K562 (cell line): ENCODE results near the gene LRGUK. TPM values are rescaled to one million over a fixed set of nuclear protein-coding genes. Genes with fewer than 3 reads are reported as not detected.
A peak's percentile ranks its signal among the peaks of the same experiment; 100 is the strongest.

Experiments
- ARID2 ChIP-seq: fragments of 450-650 bp; IDR thresholded peaks from 2 replicates; pipeline ENCODE4 v1.6.1; 2017; ENCODE audit warnings: antibody characterized with exemption, mild to moderate bottlenecking
- ATF1 ChIP-seq, 2 experiments: fragments of 450-650 bp in 1 of 2; IDR thresholded peaks; 2 replicates each; pipeline ENCODE4 v1.6.1; 2016; ENCODE audit warnings: missing compliant biosample characterization in 1 of 2, missing genetic modification characterization in 1 of 2
- CBFA2T3 ChIP-seq: fragments of 450-650 bp; IDR thresholded peaks from 2 replicates; pipeline ENCODE4 v1.6.1; 2017
- E2F3 ChIP-seq: fragments of 250-450 bp; sonication (Bioruptor Pico); IDR thresholded peaks from 2 replicates; pipeline ENCODE4 v1.4.0; 2020; ENCODE audit warnings: mild to moderate bottlenecking
- ELK1 ChIP-seq: sonication (generic); formaldehyde crosslinking; IDR thresholded peaks from 2 replicates; pipeline ENCODE4 v1.8.1; 2022; ENCODE audit warnings: missing genetic modification reagents
- FOXJ2 ChIP-seq: fragments of 200-800 bp; sonication (Bioruptor generic); IDR thresholded peaks from 2 replicates; pipeline ENCODE4 v1.6.1; 2016; ENCODE audit warnings: missing genetic modification characterization, missing compliant biosample characterization
- GABPB2 ChIP-seq: fragments of 250-450 bp; sonication (Bioruptor Pico); conservative IDR thresholded peaks from 2 replicates; pipeline ENCODE4 v1.5.1; 2021; ENCODE audit warnings: mild to moderate bottlenecking
- GTF2B ChIP-seq: IDR thresholded peaks from 2 replicates; pipeline ENCODE4 v1.6.1; 2011; ENCODE audit not compliant: insufficient read length; ENCODE audit errors: extremely low read depth
- HDAC3 ChIP-seq: fragments of 450-650 bp; IDR thresholded peaks from 2 replicates; pipeline ENCODE4 v1.6.1; 2018; ENCODE audit warnings: borderline replicate concordance, mild to moderate bottlenecking, moderate library complexity; ENCODE audit not compliant: partially characterized antibody
- HIVEP1 ChIP-seq: fragments of 250-450 bp; sonication (Bioruptor Pico); IDR thresholded peaks from 2 replicates; pipeline ENCODE4 v1.4.0; 2020; ENCODE audit warnings: mild to moderate bottlenecking
- HMBOX1 ChIP-seq: sonication (generic); IDR thresholded peaks from 2 replicates; pipeline ENCODE4 v1.6.1; 2016
- HNRNPL ChIP-seq: fragments of 200-400 bp; formaldehyde crosslinking; IDR thresholded peaks from 2 replicates; pipeline ENCODE4 v1.6.1; 2017; ENCODE audit warnings: low read depth, mild to moderate bottlenecking, low read length
- HNRNPLL ChIP-seq: fragments of 200-400 bp; formaldehyde crosslinking; IDR thresholded peaks from 2 replicates; pipeline ENCODE4 v1.6.1; 2017; ENCODE audit warnings: low read length, low read depth, mild to moderate bottlenecking; ENCODE audit not compliant: poor library complexity, severe bottlenecking
- IRF1 ChIP-seq: sonication (generic); formaldehyde crosslinking; IDR thresholded peaks from 2 replicates; pipeline ENCODE4 v1.8.0; 2022; ENCODE audit warnings: missing genetic modification reagents, mild to moderate bottlenecking, borderline replicate concordance
- KLF6 ChIP-seq: fragments of 250-450 bp; sonication (Bioruptor Pico); IDR thresholded peaks from 2 replicates; pipeline ENCODE4 v1.4.0; 2020; ENCODE audit warnings: mild to moderate bottlenecking, moderate library complexity, borderline replicate concordance
- PML ChIP-seq: IDR thresholded peaks from 2 replicates; pipeline ENCODE4 v1.6.1; 2012; ENCODE audit warnings: low read length, inconsistent platforms
- PTTG1 ChIP-seq: fragments of 450-650 bp; IDR thresholded peaks from 2 replicates; pipeline ENCODE4 v1.6.1; 2016; ENCODE audit warnings: low read depth, mild to moderate bottlenecking, missing genetic modification characterization, missing compliant biosample characterization
- RBFOX2 ChIP-seq: fragments of 200-400 bp; formaldehyde crosslinking; IDR thresholded peaks from 2 replicates; pipeline ENCODE4 v1.6.1; 2017; ENCODE audit warnings: low read depth, mild to moderate bottlenecking, low read length, moderate library complexity
- RBM17 ChIP-seq: fragments of 200-400 bp; formaldehyde crosslinking; IDR thresholded peaks from 2 replicates; pipeline ENCODE4 v1.6.1; 2017; ENCODE audit warnings: low read depth, mild to moderate bottlenecking, low read length, borderline replicate concordance
- SMAD3 ChIP-seq: fragments of 450-650 bp; formaldehyde crosslinking; conservative IDR thresholded peaks from 2 replicates; pipeline ENCODE4 v1.4.0; 2020; ENCODE audit warnings: mild to moderate bottlenecking
- TBP ChIP-seq: optimal IDR thresholded peaks from 2 replicates; pipeline ENCODE3; 2011; ENCODE audit warnings: low read depth, low read length, improper control_type of control experiment
- ZC3H8 ChIP-seq: fragments of 450-650 bp; IDR thresholded peaks from 2 replicates; pipeline ENCODE4 v1.6.1; 2017
- ZFP1 ChIP-seq: fragments of 450-650 bp; formaldehyde crosslinking; IDR thresholded peaks from 2 replicates; pipeline ENCODE4 v1.4.0; 2020; ENCODE audit warnings: mild to moderate bottlenecking, mixed read lengths
- ZFP36 ChIP-seq: fragments of 150-350 bp; IDR thresholded peaks from 2 replicates; pipeline ENCODE4 v1.6.1; 2018; ENCODE audit warnings: low read length, low read depth; ENCODE audit not compliant: partially characterized antibody
- ZFPM2 ChIP-seq: fragments of 250-450 bp; sonication (Bioruptor Pico); IDR thresholded peaks from 2 replicates; pipeline ENCODE4 v1.5.1; 2022; ENCODE audit warnings: mild to moderate bottlenecking
- ZKSCAN3 ChIP-seq: fragments of 250-450 bp; sonication (Bioruptor Pico); IDR thresholded peaks from 2 replicates; pipeline ENCODE4 v1.4.0; 2020
- ZNF263 ChIP-seq: sonication (generic); formaldehyde crosslinking; IDR thresholded peaks from 2 replicates; pipeline ENCODE4 v1.8.0; 2022; ENCODE audit warnings: mild to moderate bottlenecking, missing genetic modification reagents, borderline replicate concordance
- ZNF316 ChIP-seq: fragments of 450-650 bp; IDR thresholded peaks from 2 replicates; pipeline ENCODE4 v1.6.1; 2016
- ZNF695 ChIP-seq: fragments of 450-650 bp; formaldehyde crosslinking; IDR thresholded peaks from 2 replicates; pipeline ENCODE4 v1.4.0; 2020; ENCODE audit warnings: mild to moderate bottlenecking, moderate library complexity
- polyA plus RNA-seq, 8 experiments: library from polyadenylated mRNA; depleted of rRNA in 4 of 8; stranded (reverse) in 5 of 8; unstranded in 3 of 8; fragments of >200 nt; fragmentation: Nextera tagmentation in 2 of 8; fragmentation: Illumina TruSeq in 1 of 8; extraction: Ambion mirVana in 2 of 8; extraction: Trizol in 1 of 8; gene quantifications; 2 replicates each; pipeline versions ENCODE4 v1.2.1 to v1.2.3, GENCODE V29; 2011 to 2014; ENCODE audit warnings: inconsistent platforms in 1 of 8, missing spikeins in 1 of 8
- total RNA-seq, 7 experiments: library from RNA; depleted of rRNA in 6 of 7; stranded (reverse); fragments of >200 nt in 6 of 7; fragmentation: Illumina TruSeq in 2 of 7; extraction: Trizol in 2 of 7; gene quantifications; 2 replicates each; pipeline versions ENCODE4 v1.2.1 to v1.2.3, GENCODE V29; 2011 to 2021; ENCODE audit warnings: low replicate concordance in 1 of 7

LRGUK gene
- total and polyA plus RNA-seq, 9 of the 15 experiments (the other 6 are each of a cell fraction or from before 2014, with no cell fraction given) = 0.04 to 0.33 (median 0.18) TPM

- TF ChIP-seq GABPB2 (CRISPR knock-in tag) = no peak
- TF ChIP-seq ZNF263 (CRISPR knock-in tag) = no peak
- TF ChIP-seq PTTG1 (tag) = no peak
- peak; percentile 88 for TF ChIP-seq TBP
- TF ChIP-seq ZFPM2 = no peak
- no peak for TF ChIP-seq HDAC3
- 0 out of 2 replicates have a peak, but pooled peaks have one; percentile 55 for TF ChIP-seq ZC3H8
- TF ChIP-seq FOXJ2 (tag) = no peak
- TF ChIP-seq E2F3 (CRISPR knock-in tag) = no peak
- no peak for TF ChIP-seq HNRNPL
- TF ChIP-seq RBFOX2 = peak; percentile 59
- TF ChIP-seq ZNF695 (CRISPR knock-in tag) = no peak
- TF ChIP-seq HNRNPLL = no peak
- TF ChIP-seq ZNF316 = no peak
- no peak for TF ChIP-seq CBFA2T3
- TF ChIP-seq GTF2B = peak; percentile 61
- 0 out of 2 replicates have a peak, but pooled peaks have one; percentile 27 for TF ChIP-seq SMAD3 (CRISPR knock-in tag)
- 0 out of 2 replicates have a peak, but pooled peaks have one; percentile 29 for TF ChIP-seq HIVEP1 (CRISPR knock-in tag)
- no peak for TF ChIP-seq ELK1 (CRISPR knock-in tag)
- TF ChIP-seq HMBOX1 = no peak
- no peak for TF ChIP-seq ARID2
- no peak for TF ChIP-seq ZFP1 (CRISPR knock-in tag)
- TF ChIP-seq PML = peak; percentile 47; the same call in 1 of the 2 replicates
- no peak for TF ChIP-seq RBM17
- no peak for TF ChIP-seq IRF1 (CRISPR knock-in tag)
- no peak for TF ChIP-seq KLF6 (CRISPR knock-in tag)
- no peak for TF ChIP-seq ZFP36
- no peak for TF ChIP-seq ZKSCAN3 (CRISPR knock-in tag)
- no peak for TF ChIP-seq ATF1 (CRISPR knock-in tag; IDR thresholded peaks at IDR 0.05)
- TF ChIP-seq ATF1 (tag; IDR thresholded peaks at IDR 0.05) = no peak
Observed at GRCh38 chr7:134210976-134211663, 84.0 kb downstream of the LRGUK start (continued).
